ENCODE results near the gene SMAD3. TPM values are rescaled to one million over a fixed set of nuclear protein-coding genes. Genes with fewer than 3 reads are reported as not detected.

The SMAD3 gene
- total RNA-seq, 2 experiments from 2014 or later, result 41.2 to 77.8 TPM

DNA sequence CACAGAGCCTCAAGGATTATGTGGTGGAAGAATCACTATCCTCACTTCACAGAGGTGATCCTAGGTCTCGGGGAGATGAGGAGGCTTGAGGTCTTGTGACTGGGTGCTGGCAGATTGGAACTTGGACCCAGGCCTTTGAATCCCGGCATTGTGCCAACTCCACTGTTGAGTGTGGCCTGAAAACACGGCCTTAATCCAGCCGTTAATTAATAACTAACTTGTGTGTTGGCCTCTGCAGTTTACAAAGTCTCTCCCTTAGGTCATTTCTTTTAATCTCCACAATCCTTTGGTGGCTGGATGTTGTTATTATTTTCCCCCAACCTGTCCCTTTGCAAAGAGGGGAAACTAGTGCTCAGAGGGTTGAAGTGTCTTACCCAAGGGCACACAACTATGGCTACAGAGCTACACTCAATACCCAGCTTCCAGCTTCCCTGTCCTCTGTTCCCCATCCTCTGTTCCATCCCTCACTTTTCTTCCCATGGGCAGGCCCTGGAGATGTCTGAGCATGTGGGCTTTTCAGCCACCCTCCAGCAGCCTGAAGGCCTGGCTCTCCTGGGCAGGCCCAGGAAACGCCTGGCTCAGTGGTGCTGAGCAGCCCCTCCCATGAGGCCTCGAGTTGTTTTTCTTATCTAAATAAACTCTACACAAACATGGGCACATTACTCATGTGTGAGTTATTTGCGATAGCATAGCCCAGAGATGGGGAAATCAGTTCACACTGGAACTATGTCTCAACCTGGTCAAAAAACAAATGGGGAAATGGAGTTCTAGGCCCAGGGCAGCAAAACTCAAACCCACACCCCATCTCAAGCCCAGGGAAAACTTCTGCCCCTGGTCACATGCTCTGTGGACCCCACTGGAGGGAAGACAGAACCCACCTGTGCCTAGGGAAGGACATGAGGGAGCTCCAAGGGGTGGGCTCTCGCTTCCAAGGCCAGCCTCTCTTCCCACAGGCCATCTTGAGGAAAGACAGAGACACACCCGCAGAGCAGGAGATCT lies 16.8 kb upstream of the SMAD3 start:
- ChIA-PET CTCF (ENCODE audit: unreplicated experiment) (no interaction called here), POLR2A (no interaction called here)
- Histone ChIP-seq H3K4me3 (ENCODE audit: low read depth, low read length, poor library complexity, severe bottlenecking) (no peak overlapping the region), H3K4me2 (ENCODE audit: low read length) (no peak overlapping the region), H3K36me3 (ENCODE audit: insufficient read depth, low read length) (no peaks in the 10 kb centered on the region), H3K4me1 (ENCODE audit: insufficient read depth, low read length, poor library complexity, severe bottlenecking) (peaks cover 18% of the 10 kb centered on the region), H3K9me3 (ENCODE audit: low read length) (no peaks in the 10 kb centered on the region), H3K27ac (ENCODE audit: low read depth, low read length, poor library complexity, severe bottlenecking) (no peak overlapping the region), H3K79me2 (ENCODE audit: insufficient read depth, low read depth, low read length) (no peaks in the 10 kb centered on the region), H3K9me2 (ENCODE audit: insufficient read depth, low read length) (no peaks in the 10 kb centered on the region), H2AFZ (ENCODE audit: low read length) (no peak overlapping the region), H4K20me1 (ENCODE audit: insufficient read depth, low read length) (no peaks in the 10 kb centered on the region)
- DNase-seq (ENCODE audit: low spot score), result no peak
- no TSS peak for BruUV-seq (replicated peaks)
- intact Hi-C loops (cut with micrococcal nuclease; ENCODE audit: unreplicated experiment), result no loop called here
- TF ChIP-seq, protein P1, sequence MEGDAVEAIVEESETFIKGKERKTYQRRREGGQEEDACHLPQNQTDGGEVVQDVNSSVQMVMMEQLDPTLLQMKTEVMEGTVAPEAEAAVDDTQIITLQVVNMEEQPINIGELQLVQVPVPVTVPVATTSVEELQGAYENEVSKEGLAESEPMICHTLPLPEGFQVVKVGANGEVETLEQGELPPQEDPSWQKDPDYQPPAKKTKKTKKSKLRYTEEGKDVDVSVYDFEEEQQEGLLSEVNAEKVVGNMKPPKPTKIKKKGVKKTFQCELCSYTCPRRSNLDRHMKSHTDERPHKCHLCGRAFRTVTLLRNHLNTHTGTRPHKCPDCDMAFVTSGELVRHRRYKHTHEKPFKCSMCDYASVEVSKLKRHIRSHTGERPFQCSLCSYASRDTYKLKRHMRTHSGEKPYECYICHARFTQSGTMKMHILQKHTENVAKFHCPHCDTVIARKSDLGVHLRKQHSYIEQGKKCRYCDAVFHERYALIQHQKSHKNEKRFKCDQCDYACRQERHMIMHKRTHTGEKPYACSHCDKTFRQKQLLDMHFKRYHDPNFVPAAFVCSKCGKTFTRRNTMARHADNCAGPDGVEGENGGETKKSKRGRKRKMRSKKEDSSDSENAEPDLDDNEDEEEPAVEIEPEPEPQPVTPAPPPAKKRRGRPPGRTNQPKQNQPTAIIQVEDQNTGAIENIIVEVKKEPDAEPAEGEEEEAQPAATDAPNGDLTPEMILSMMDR (conservative IDR thresholded peaks at IDR 0.05; ENCODE audit: low read length), result no peak
- TF ChIP-seq EZH2phosphoT487 (IDR thresholded peaks at IDR 0.05; ENCODE audit: borderline replicate concordance, low read depth, low read length), result no peak

DNA sequence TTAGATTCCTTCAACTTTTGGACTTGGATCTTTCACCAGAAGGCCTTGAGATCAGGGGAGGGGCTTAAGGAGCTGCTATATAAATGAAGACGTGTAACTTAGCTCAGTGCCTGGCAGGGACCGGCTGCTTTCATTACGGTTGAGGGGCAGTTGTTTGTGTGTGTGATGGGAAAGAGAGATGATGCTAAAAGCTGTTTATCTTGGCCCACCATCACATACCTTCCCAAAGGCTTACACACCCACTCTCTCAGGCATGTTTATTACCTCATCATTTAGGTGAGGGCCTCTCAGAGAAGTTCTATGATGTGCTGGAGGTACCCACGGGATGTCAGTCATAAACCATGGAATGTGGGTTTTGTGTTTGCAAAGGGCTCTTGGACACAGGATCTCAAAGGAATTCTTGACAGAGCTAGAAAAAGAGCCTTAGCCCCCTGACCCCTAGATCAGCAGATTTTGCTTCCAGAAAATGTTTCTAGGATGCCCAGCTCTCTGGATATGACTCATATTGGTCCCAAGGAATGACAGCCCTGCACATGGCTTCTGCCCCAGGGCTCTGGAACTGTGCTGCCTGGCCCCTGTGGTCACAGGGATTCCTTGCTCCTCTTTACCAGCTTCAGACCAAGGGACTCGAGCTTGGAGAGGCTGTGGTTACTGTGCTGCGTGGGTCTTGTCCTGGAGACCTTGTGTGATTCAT lies 15.9 kb upstream of the SMAD3 start:
- Histone ChIP-seq H3K4me1 (ENCODE audit: insufficient read depth, low read length, poor library complexity, severe bottlenecking) (peaks cover 18% of the 10 kb centered on the region), H3K9me2 (ENCODE audit: insufficient read depth, low read length) (no peaks in the 10 kb centered on the region), H4K20me1 (ENCODE audit: insufficient read depth, low read length) (no peaks in the 10 kb centered on the region), H2AFZ (ENCODE audit: low read length) (no peak overlapping the region), H3K9me3 (ENCODE audit: low read length) (no peaks in the 10 kb centered on the region), H3K27ac (ENCODE audit: low read depth, low read length, poor library complexity, severe bottlenecking) (no peak overlapping the region), H3K4me2 (ENCODE audit: low read length) (no peak overlapping the region), H3K79me2 (ENCODE audit: insufficient read depth, low read depth, low read length) (no peaks in the 10 kb centered on the region), H3K36me3 (ENCODE audit: insufficient read depth, low read length) (no peaks in the 10 kb centered on the region), H3K4me3 (ENCODE audit: low read depth, low read length, poor library complexity, severe bottlenecking) (no peak overlapping the region)
- POLR2A ChIA-PET, result interaction anchor here (1.2 kb wide), 1 partner anchor 13 kb away, joined by 3 read pairs; no protein-coding TSS in a partner anchor
- TF ChIP-seq EZH2phosphoT487 (IDR thresholded peaks at IDR 0.05; ENCODE audit: borderline replicate concordance, low read depth, low read length), result no peak
- TF ChIP-seq, protein P1 (conservative IDR thresholded peaks at IDR 0.05; ENCODE audit: low read length), result no peak
- CTCF ChIA-PET (ENCODE audit: unreplicated experiment), result no interaction called here
- DNase-seq (ENCODE audit: low spot score), result no peak
- intact Hi-C loops (cut with micrococcal nuclease; ENCODE audit: unreplicated experiment), result no loop called here
- BruUV-seq (replicated peaks), result no TSS peak
